SK-N-DZ (cell line): Measurements from ENCODE around the gene FAM161A. TPM values are rescaled to one million over a fixed set of nuclear protein-coding genes. Genes with fewer than 3 reads are reported as not detected.
"Not testable (repeated sequence)": the region's sequence is repeated elsewhere in the genome, so short reads cannot be mapped to it uniquely, and the experiment has no call there.

ENCODE experiments used
- DNase-seq: peaks from one replicate; pipeline ENCODE4 v3.0.0-alpha.2; 2015; ENCODE audit warnings: low spot score
- polyA plus RNA-seq, 2 experiments: library from polyadenylated mRNA; depleted of rRNA; stranded (reverse); fragments of >200 nt; gene quantifications; 2 replicates each; pipeline ENCODE4 v1.2.3, GENCODE V29; 2014

FAM161A gene, protein sequence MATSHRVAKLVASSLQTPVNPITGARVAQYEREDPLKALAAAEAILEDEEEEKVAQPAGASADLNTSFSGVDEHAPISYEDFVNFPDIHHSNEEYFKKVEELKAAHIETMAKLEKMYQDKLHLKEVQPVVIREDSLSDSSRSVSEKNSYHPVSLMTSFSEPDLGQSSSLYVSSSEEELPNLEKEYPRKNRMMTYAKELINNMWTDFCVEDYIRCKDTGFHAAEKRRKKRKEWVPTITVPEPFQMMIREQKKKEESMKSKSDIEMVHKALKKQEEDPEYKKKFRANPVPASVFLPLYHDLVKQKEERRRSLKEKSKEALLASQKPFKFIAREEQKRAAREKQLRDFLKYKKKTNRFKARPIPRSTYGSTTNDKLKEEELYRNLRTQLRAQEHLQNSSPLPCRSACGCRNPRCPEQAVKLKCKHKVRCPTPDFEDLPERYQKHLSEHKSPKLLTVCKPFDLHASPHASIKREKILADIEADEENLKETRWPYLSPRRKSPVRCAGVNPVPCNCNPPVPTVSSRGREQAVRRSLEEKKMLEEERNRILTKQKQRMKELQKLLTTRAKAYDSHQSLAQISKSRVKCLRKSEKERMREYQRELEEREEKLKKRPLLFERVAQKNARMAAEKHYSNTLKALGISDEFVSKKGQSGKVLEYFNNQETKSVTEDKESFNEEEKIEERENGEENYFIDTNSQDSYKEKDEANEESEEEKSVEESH
- polyA plus RNA-seq (2014; cell fraction: cytosol; rRNA removed) = 7.6 and 8.3 TPM in 2 replicates
- 31.7 and 74.9 TPM in 2 replicates for polyA plus RNA-seq (2014; cell fraction: nucleus; rRNA removed)

- DNase-seq = peak; percentile 91
Measured at GRCh38 chr2:61853847-61854563, at the start of gene FAM161A. FAM161A (minus strand) TSS chr2:61854060; CDS start chr2:61854041, 19 bp downstream.

DNA sequence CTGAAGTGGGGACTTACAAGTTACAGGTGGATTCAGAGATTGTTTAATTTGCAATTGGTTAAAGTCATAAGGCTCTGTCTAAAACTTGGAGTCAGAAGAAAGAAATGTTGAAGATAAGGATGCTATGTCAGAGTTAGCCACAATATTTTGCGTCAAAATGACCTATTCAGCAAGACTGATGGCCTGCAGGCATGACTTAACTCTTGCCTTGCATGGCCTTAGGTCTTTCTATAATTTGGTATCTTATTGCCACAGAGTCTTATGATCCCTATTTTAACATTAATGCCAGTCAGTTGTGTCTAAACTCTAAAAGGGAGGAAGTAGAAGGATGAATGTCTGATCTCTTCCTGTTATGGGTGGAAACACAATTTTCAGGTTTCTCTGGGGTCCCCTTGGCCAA, 46.4 kb upstream of the FAM161A start:
- DNase-seq = no peak

- DNase-seq = no peak
Measured at GRCh38 chr2:61898810-61899209, 45.0 kb upstream of the FAM161A start.

GRCh38 chr2:61888267-61889055, 34.6 kb upstream of the FAM161A start, which contains the start of gene CCT4:
CCT4 (minus strand) TSS chr2:61888656; CDS start chr2:61888507, 149 bp downstream.
- peak; percentile 90 for DNase-seq

- peak; percentile 21 for DNase-seq
Measured at GRCh38 chr2:61887717-61888266, 33.9 kb upstream of the FAM161A start.

GRCh38 chr2:61885896-61886603, 32.2 kb upstream of the FAM161A start:
- DNase-seq = no peak

DNA sequence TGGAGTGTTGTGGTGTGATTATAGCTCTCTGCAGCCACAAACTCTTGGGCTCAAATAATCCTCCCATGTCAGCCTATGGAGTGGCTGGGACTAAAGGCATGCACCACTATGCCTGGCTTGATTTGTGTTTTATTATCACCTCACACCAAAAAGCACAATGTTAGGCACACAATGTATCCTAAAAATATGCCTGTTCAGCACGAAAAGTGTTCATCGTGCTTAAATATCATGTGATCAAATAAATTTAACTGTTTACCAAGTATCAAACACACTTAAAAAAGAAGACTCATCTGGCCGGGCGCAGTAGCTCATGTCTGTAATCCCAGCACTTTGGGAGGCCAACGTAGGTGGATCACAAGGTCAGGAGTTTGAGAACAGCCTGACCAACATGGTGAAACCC, 29.0 kb upstream of the FAM161A start:
- no peak for DNase-seq

DNA sequence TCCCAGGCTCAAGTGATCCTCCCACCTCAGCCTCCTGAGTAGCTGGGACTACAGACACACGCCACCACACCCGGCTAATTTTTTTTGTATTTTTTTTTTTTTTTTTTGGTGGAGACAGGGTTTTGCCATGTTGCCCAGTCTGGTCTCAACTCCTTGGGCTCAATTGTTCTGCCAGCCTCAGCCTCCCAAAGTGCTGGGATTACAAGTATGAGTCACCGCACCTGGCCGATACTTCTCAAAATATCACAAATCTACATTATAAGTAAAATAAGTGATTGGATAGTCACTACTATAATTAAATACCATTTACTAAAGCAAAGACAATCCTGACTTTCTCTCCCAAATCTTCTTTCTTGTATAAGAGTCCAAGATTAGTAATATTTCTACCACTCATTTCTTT, 25.5 kb upstream of the FAM161A start:
- not testable (repeated sequence) for DNase-seq

DNA sequence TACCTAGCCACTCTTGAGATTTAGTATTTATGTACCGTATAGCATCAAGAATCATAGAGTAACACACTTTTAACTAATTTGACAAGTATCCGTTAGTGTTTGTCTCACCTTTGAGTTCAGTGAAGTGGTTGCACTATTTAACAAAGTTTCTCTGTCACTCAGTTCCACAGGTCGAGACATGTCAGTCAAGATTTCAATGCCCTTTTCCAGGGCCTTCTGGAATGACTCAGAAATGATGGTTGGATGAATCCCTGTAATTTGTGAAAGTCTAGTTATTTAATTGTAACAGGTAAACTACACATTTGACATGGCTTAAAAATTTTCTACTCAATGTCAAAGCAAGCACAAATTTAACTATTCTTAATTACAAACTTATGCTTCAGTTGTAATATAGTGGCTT, 24.9 kb upstream of the FAM161A start:
- no peak for DNase-seq

DNA sequence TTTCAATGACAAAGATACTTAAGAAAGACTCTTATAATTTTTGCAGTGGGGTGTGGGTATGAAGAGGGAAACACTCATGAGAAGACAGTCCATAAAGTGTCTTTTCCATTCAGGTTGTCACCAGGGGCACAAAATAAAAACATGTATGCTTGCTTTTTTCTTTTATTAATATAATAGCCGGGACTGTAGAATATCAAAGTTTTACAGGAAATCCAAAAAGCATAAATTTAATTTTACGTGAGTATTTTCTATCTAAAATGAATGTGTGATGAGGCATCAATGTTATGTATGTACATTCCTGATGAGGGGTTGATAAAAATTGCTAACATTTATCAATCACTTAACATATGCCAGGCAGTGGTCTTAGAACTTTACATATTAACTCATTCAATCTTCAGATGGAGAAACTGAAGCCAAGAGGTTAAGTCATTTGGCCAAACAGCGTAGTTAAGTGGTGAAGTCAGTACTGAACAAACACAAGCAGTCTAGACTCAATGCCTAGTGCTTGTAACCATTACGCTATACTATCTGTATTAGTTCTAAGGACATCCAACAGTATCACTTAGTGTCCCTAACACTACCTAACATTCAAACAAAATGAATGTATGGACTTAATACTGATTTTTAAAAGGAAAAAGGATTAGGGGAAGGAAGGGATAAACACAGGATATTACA, 23.8 kb upstream of the FAM161A start:
- no peak for DNase-seq

DNA sequence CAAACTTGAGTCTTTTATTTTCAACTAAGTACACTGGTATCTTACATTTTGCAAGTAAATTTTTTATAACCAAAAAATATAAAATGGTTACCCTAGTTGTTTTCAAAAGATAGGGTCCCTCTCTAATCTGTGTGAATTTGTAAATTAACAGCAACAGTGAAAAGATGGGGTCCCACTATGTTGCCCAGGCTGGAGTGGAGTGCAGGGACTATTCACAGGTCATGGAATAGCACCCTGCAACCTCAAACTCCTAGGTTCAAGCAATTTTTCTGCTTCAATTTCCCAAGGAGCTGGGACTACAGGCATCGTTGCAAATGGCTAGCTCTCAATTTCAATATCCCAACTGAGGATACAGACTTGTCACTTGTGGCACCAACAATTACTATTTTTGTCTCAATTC, 22.5 kb upstream of the FAM161A start:
- no peak for DNase-seq

DNA sequence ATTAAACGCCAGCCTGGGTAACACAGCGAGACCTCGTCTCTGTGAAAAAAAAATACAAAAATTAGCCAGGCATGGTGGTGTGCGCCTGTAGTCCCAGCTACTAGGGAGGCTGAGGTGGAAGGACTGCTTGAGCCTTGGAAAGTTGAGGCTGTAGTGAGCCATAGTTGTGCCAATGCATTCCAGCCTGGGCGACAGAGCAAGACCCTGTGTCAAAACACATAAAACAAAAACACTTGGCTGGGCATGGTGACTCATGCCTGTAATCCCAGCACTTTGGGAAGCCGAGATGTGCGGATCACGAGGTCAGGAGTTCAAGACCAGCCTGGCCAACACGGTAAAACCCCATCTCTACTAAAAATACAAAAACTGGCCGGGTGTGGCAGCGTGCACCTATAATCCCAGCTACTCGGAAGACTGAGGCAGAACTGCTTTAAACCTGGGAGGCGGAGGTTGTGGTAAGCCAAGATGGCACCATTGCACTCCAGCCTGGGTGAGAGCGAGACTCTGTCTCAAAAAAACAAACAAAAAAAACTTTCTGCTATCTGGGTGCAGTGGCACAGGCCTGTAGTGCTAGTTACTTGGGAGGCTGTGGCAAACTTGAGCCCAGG, 12.7 kb upstream of the FAM161A start:
- DNase-seq = not testable (repeated sequence)

- no peak for DNase-seq
Measured at GRCh38 chr2:61862085-61862484, 8.2 kb upstream of the FAM161A start.

- DNase-seq = no peak
Measured at GRCh38 chr2:61857224-61857623, 3.4 kb upstream of the FAM161A start.

GRCh38 chr2:61855318-61855613, 1.4 kb upstream of the FAM161A start:
- DNase-seq = no peak

GRCh38 chr2:61854564-61855317, 881 bp upstream of the FAM161A start:
- DNase-seq = peak; percentile 99

- DNase-seq = peak; percentile 67
Measured at GRCh38 chr2:61853086-61853846, 594 bp downstream of the FAM161A start.

DNA sequence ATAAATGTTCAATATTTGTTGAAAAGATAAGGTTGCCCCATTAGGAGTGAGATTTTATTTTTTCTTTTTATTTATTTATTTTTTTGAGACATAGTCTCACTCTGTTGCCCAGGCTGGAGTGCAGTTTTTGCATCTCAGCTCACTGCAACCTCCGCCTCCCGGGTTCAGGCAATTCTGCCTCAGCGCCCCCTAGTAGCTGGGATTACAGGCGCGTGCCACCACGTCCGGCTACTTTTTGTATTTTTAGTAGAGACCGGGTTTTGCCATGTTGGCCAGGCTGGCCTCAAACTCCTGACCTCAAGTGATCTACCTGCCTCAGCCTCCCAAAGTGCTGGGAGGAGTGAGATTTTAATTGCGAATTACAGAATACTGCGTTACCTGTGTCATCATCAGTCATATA, 2.6 kb downstream of the FAM161A start:
- not testable (repeated sequence) for DNase-seq
